HepG2 (cell line): ENCODE results near the gene CCDC158. TPM values are rescaled to one million over a fixed set of nuclear protein-coding genes. Genes with fewer than 3 reads are reported as not detected.

ENCODE experiments used
- ATAC-seq: fragments of 200-7000 bp; cut with Tn5 transposase; 3 replicates; pipeline ENCODE4 v1.9.1; 2020; ENCODE audit warnings: mild to moderate bottlenecking, moderate library complexity
- BruUV-seq: library from RNA; stranded (reverse); fragments of 400-500 nt; replicated peaks from 2 replicates; lab custom pipeline; 2021; lab: Mats Ljungman, UMichigan
- CTCF ChIA-PET: fragments of 300-600 bp; formaldehyde crosslinking; extraction: SDS; loops from one replicate; lab custom pipeline; 2021; ENCODE audit warnings: low total read pairs, inconsistent platforms, low intra/inter-chr PET ratio; lab: Yijun Ruan, JAX
- POLR2A ChIA-PET: fragments of 350-600 bp; sonication (Branson Sonifier 250); formaldehyde crosslinking; loops from one replicate; lab custom pipeline; 2020; ENCODE audit warnings: antibody characterized with exemption, inconsistent platforms; lab: Yijun Ruan, JAX
- DNase-seq: peaks from one replicate; pipeline ENCODE4 v3.0.0-alpha.2; 2015; ENCODE audit warnings: low spot score
- FAIRE-seq: peaks from 3 replicates; lab custom pipeline; 2011; peaks lifted over from hg19 to GRCh38; lab: Jason Lieb, UNC
- H2AFZ ChIP-seq: one replicate; pipeline ENCODE4 v1.6.1; 2011; ENCODE audit warnings: low read length, inconsistent platforms
- H3K27ac ChIP-seq: fragments of 300-600 bp; 3 replicates; pipeline ENCODE4 v1.8.0; 2011; ENCODE audit warnings: mixed run types, mild to moderate bottlenecking, mixed read lengths, low read length, inconsistent platforms; ENCODE audit not compliant: insufficient read depth; ENCODE audit errors: extremely low read length
- H3K27me3 ChIP-seq, 2 experiments: fragments of 200-600 bp in 1 of 2; 2 replicates in 1 of 2; 3 replicates in 1 of 2; pipeline versions ENCODE4 v1.6.0 to v1.8.0; 2011; ENCODE audit warnings: low read length in 2 of 2, mild to moderate bottlenecking in 2 of 2, moderate library complexity in 2 of 2, inconsistent platforms in 1 of 2; ENCODE audit not compliant: insufficient read depth in 2 of 2, control insufficient read depth in 1 of 2
- H3K36me3 ChIP-seq, 2 experiments: fragments of 200-600 bp in 1 of 2; replicated peaks in 1 of 2; 2 replicates in 1 of 2; 3 replicates in 1 of 2; pipeline versions ENCODE4 v1.5.1 to v1.8.0; 2011; ENCODE audit warnings: low read length in 2 of 2, inconsistent platforms in 1 of 2; ENCODE audit not compliant: insufficient read depth in 2 of 2, control insufficient read depth in 1 of 2
- H3K4me1 ChIP-seq: 2 replicates; pipeline ENCODE4 v1.5.1; 2012; ENCODE audit warnings: low read length, inconsistent platforms; ENCODE audit not compliant: insufficient read depth
- H3K4me2 ChIP-seq: 2 replicates; pipeline ENCODE4 v1.6.0; 2011; ENCODE audit warnings: low read depth, low read length, inconsistent platforms
- H3K4me3 ChIP-seq, 3 experiments: fragments of 200-600 bp in 1 of 3; sonication (generic), shearing (Covaris generic) in 1 of 3; replicated peaks in 1 of 3; 2 replicates each; pipeline ENCODE4 v1.5.1; 2011 to 2016; ENCODE audit warnings: low read length in 3 of 3, inconsistent platforms in 2 of 3, low read depth in 2 of 3, mild to moderate bottlenecking in 2 of 3, control low read depth in 1 of 3, mixed read lengths in 1 of 3; ENCODE audit not compliant: insufficient read depth in 1 of 3
- H3K79me2 ChIP-seq: one replicate; pipeline ENCODE4 v1.6.1; 2011; ENCODE audit warnings: low read length, inconsistent platforms; ENCODE audit not compliant: insufficient read depth
- H3K9ac ChIP-seq: 2 replicates; pipeline ENCODE4 v1.6.0; 2011; ENCODE audit warnings: mild to moderate bottlenecking, low read depth, low read length, inconsistent platforms; ENCODE audit not compliant: insufficient read depth
- H3K9me3 ChIP-seq: 2 replicates; pipeline ENCODE4 v1.5.1; 2012; ENCODE audit warnings: mild to moderate bottlenecking, low read length
- H4K20me1 ChIP-seq: 2 replicates; pipeline ENCODE4 v1.6.0; 2011; ENCODE audit warnings: inconsistent platforms, mild to moderate bottlenecking, low read length, moderate library complexity; ENCODE audit not compliant: insufficient read depth
- CC2D1A ChIP-seq: sonication (generic); formaldehyde crosslinking; IDR thresholded peaks from 2 replicates; pipeline ENCODE4 v1.8.1; 2023; ENCODE audit warnings: mild to moderate bottlenecking, missing genetic modification reagents
- ZNF646 ChIP-seq: sonication (generic); formaldehyde crosslinking; IDR thresholded peaks from 2 replicates; pipeline ENCODE4 v1.9.0; 2021; ENCODE audit warnings: mild to moderate bottlenecking, missing genetic modification reagents
- ZNF660 ChIP-seq: sonication (generic); formaldehyde crosslinking; IDR thresholded peaks from 2 replicates; pipeline ENCODE4 v1.5.1; 2020; ENCODE audit warnings: mild to moderate bottlenecking, low read depth, missing genetic modification reagents, borderline replicate concordance
- WGBS: methylation state at CpG from one replicate; pipeline ENCODE4 v1.1.6; 2017; ENCODE audit warnings: low lambda C conversion rate; 5-methylcytosine and 5-hydroxymethylcytosine counted together
- in situ Hi-C: cut with HindIII; loops from 2 replicates; pipeline ENCODE4 v1.10.0; 2017; ENCODE audit warnings: low pct_unique_long_range_greater_than_20kb; ENCODE audit not compliant: extremely low pct_ligation_motif_present
- intact Hi-C: fragments of 100-400 bp; cut with micrococcal nuclease; formaldehyde crosslinking; loops from one replicate; pipeline ENCODE4 v1.10.0; 2022; ENCODE audit not compliant: unreplicated experiment
- polyA plus RNA-seq, 8 experiments: library from polyadenylated mRNA; depleted of rRNA in 3 of 8; stranded (reverse) in 7 of 8; unstranded in 1 of 8; fragments of >200 nt; fragmentation: Illumina TruSeq in 4 of 8; extraction: Trizol in 4 of 8; gene quantifications; 2 replicates each; pipeline versions ENCODE4 v1.2.1 to v1.2.3, GENCODE V29; 2011 to 2016; ENCODE audit warnings: low read depth in 4 of 8, missing spikeins in 1 of 8, mixed read lengths in 1 of 8; ENCODE audit not compliant: insufficient read depth in 1 of 8
- total RNA-seq, 5 experiments: library from RNA; depleted of rRNA; stranded (reverse); fragments of >200 nt; fragmentation: Illumina TruSeq; extraction: Trizol; gene quantifications; 2 replicates each; pipeline ENCODE4 v1.2.3, GENCODE V29; 2016; ENCODE audit warnings: low read depth in 1 of 5

CCDC158 gene
- total and polyA plus RNA-seq, 2 of the 13 experiments (the other 11 are each of a cell fraction or from before 2014, with no cell fraction given): not detected

GRCh38 chr4:76308548-76308947, 112.4 kb downstream of the CCDC158 start (continued):
- no peak for TF ChIP-seq ZNF646 (CRISPR knock-in tag)

- CTCF ChIA-PET: interaction anchor here (1.3 kb wide), 1 partner anchor 71 kb away, joined by 5 read pairs; no protein-coding TSS in a partner anchor
- peak overlapping the region; percentile 81 for H3K27ac ChIP-seq
- no peak overlapping the region for H2AFZ ChIP-seq
- H3K9ac ChIP-seq: peak overlapping the region; percentile 89; the same call in 1 of the 2 replicates
- no peak for DNase-seq
- in situ Hi-C loops: loop anchor here (10.0 kb wide), 1 partner anchor 133 kb away; no protein-coding TSS in a partner anchor
- H3K27me3 ChIP-seq: no peaks in the 10 kb centered on the region; a peak in 1 of 5 replicates
- H3K4me1 ChIP-seq: peaks cover 71% of the 10 kb centered on the region
- no peak for FAIRE-seq
- POLR2A ChIA-PET: interaction anchor here (1.0 to 3.5 kb wide), 5 partner anchors 27 to 93 kb away, joined by 3 to 22 read pairs (median 4); no protein-coding TSS in a partner anchor
- no peaks in the 10 kb centered on the region for H3K9me3 ChIP-seq
- no peak for ATAC-seq
- peaks cover 4 to 7% of the 10 kb centered on the region in 2 experiments; a peak in 3 of 5 replicates for H3K36me3 ChIP-seq
- intact Hi-C loops: loop anchor here (1.0 to 2.0 kb wide), 5 partner anchors 35 to 127 kb away; partner anchors contain the start of genes FAM47E and SCARB2
- TF ChIP-seq ZNF660 (CRISPR knock-in tag): no peak
- TF ChIP-seq CC2D1A: peak; percentile 35; the same call in 1 of the 2 replicates
- peak overlapping the region; percentile 86 for H3K4me2 ChIP-seq
- 14% methylated on average over 4 of the region's 4 CpGs for WGBS
- H4K20me1 ChIP-seq: no peaks in the 10 kb centered on the region
- H3K4me3 ChIP-seq: peak overlapping the region; percentile 79 to 99 (median 92)
- no TSS peak for BruUV-seq
- peaks cover 10% of the 10 kb centered on the region for H3K79me2 ChIP-seq
Measured at GRCh38 chr4:76307660-76308014, 113.3 kb downstream of the CCDC158 start.
